SK-N-SH treated with all-trans-retinoic acid at 6 μM for 48 hours (cell line): ENCODE data around the gene SMTN.

Experiments used
- ARNTL ChIP-seq: fragments of 450-650 bp; formaldehyde crosslinking; IDR thresholded peaks from 2 replicates; pipeline ENCODE4 v1.5.0; 2020; ENCODE audit warnings: low read depth, mild to moderate bottlenecking, moderate library complexity, borderline replicate concordance
- CSDC2 ChIP-seq: fragments of 250-450 bp; sonication (Bioruptor Pico); IDR thresholded peaks from 2 replicates; pipeline ENCODE4 v1.5.0; 2020; ENCODE audit warnings: mild to moderate bottlenecking, moderate library complexity
- GLIS3 ChIP-seq: fragments of 250-450 bp; sonication (Bioruptor Pico); IDR thresholded peaks from 2 replicates; pipeline ENCODE4 v1.5.0; 2020; ENCODE audit warnings: mild to moderate bottlenecking, moderate library complexity
- PATZ1 ChIP-seq: fragments of 250-450 bp; sonication (Bioruptor Pico); IDR thresholded peaks from 2 replicates; pipeline ENCODE4 v1.8.0; 2020; ENCODE audit warnings: mild to moderate bottlenecking, moderate library complexity, borderline replicate concordance
- RARB ChIP-seq: fragments of 250-450 bp; sonication (Bioruptor Pico); IDR thresholded peaks from 2 replicates; pipeline ENCODE4 v1.8.0; 2021; ENCODE audit warnings: mild to moderate bottlenecking, moderate library complexity
- TCF4 ChIP-seq: fragments of 250-450 bp; sonication (Bioruptor Pico); IDR thresholded peaks from 2 replicates; pipeline ENCODE4 v1.8.0; 2021; ENCODE audit warnings: mild to moderate bottlenecking, moderate library complexity, borderline replicate concordance
- TSHZ2 ChIP-seq: fragments of 250-450 bp; sonication (Bioruptor Pico); IDR thresholded peaks from 2 replicates; pipeline ENCODE4 v1.5.0; 2020; ENCODE audit warnings: mild to moderate bottlenecking, moderate library complexity
- ZC3H10 ChIP-seq: fragments of 250-450 bp; sonication (Bioruptor Pico); IDR thresholded peaks from 2 replicates; pipeline ENCODE4 v1.5.1; 2021; ENCODE audit warnings: mild to moderate bottlenecking, moderate library complexity
- ZFP30 ChIP-seq: fragments of 450-650 bp; formaldehyde crosslinking; IDR thresholded peaks from 2 replicates; pipeline ENCODE4 v1.5.0; 2022; ENCODE audit warnings: mild to moderate bottlenecking, moderate library complexity
- ZNF565 ChIP-seq: fragments of 450-650 bp; formaldehyde crosslinking; conservative IDR thresholded peaks from 2 replicates; pipeline ENCODE4 v1.5.0; 2020; ENCODE audit warnings: low read depth, mild to moderate bottlenecking, moderate library complexity
- ZNF8 ChIP-seq: fragments of 450-650 bp; formaldehyde crosslinking; IDR thresholded peaks from 2 replicates; pipeline ENCODE4 v1.5.0; 2020; ENCODE audit warnings: mild to moderate bottlenecking, moderate library complexity

GRCh38 chr22:31143537-31143936 lies 62.4 kb downstream of the SMTN start:
- TF ChIP-seq ZFP30 (CRISPR knock-in tag) = no peak
- no peak for TF ChIP-seq PATZ1 (CRISPR knock-in tag)
- no peak for TF ChIP-seq RARB (CRISPR knock-in tag)
- TF ChIP-seq ARNTL (CRISPR knock-in tag) = no peak
- no peak for TF ChIP-seq ZNF8
- TF ChIP-seq ZNF565 = no peak
- no peak for TF ChIP-seq GLIS3 (CRISPR knock-in tag)
- TF ChIP-seq ZC3H10 (CRISPR knock-in tag) = no peak
- no peak for TF ChIP-seq TSHZ2 (CRISPR knock-in tag)
- TF ChIP-seq CSDC2 (CRISPR knock-in tag) = no peak
- TF ChIP-seq TCF4 = no peak
